AML-193 (cell line): ENCODE measurements around the gene ADAMTS7.
"Not testable (repeated sequence)": the region's sequence is repeated elsewhere in the genome, so short reads cannot be mapped to it uniquely, and the experiment has no call there.

Source experiments
- DNase-seq, 2 experiments: peaks; one replicate each; lab custom pipeline; 2025; lab: John Stamatoyannopoulos, UW

ADAMTS7 gene

DNA sequence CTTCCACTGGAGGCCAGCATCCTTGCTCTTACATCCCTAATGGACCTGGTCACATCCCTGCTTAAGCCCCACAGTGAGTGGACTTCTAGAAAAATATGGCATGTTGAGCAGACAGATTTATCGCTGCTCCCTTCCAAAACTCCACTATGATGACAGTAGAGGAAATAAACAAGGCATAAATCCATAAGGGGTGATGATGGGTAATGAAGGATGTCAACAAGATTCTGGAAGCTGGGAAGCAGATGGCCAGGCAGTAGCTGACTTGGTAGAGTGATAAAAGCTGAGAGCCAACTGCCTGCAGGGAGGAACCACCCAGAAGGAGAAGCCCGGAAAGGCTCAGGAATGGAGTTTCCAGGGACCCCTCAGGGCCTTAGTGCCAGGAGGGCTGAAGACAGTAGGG lies 28.9 kb downstream of the ADAMTS7 start:
- not testable (repeated sequence) for DNase-seq

DNA sequence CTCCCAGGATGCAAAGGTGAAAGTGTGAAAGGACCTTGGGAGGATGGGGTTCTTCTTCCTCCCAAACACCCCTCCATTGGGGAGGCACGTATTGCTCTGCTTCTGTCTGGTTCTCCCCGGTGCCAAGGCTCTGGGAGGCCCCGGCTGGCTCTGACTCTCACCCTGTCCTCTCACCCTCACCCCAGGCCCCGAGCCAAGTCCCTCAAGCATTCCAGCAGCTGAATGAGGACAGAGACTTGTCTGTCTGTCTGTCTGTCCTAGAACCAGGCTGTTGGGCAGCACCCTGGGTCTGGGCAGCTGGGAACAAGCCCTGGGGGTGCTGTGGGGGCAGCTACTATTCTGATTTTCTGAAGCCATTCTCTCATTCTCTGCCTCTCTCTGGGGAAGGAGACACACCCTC lies 29.9 kb downstream of the ADAMTS7 start:
- DNase-seq, result not testable (repeated sequence)

DNA sequence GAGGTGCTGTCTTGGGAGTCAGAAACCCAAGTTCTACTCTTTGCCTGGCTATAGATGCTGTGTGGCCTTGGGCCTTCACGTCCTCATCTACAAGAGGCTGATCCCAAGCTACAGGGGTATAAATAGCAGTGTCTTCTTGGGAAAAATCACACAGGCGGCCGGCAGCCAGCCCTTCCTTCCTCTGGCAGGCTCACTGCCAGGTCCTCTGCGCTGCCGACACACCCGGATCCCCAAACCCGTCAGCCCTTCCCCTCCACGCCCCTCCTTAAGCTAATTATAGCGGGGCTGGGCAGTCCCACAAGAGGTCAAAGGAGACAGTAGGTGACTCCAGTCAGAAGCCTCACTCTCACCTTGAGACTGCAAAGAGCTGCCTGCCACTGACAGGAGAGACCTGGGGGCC lies 31.3 kb downstream of the ADAMTS7 start:
- not testable (repeated sequence) for DNase-seq

DNA sequence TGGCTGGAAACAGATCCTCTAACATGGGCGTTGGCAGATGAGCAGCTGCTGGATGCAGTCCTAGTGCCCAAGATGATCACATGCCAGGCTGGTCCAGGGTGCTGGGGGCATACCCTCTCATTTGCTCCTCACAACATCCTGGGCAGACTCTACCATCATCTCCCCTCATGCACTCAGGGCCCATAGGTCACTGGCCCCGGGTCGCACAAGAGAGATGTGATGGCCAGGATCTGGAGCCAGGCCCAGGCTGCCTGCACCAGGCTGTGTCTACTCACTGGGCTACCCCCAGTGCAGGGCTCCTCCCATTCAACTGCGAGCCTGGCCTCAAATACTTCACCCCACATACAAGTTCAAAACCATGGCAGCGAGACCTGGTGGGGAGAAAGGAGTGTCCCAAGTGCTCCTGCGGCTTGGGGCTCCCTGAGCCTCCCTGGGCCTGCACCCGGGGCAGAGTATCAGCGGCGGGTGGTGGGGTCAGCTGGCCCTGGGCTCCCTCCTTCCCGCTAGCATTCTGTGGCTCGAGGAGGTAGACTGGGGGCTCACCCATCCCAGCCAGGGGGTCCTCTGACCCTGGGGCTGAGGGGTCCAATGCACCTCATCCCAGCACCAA lies 32.0 kb downstream of the ADAMTS7 start:
- DNase-seq, result not testable (repeated sequence)

DNA sequence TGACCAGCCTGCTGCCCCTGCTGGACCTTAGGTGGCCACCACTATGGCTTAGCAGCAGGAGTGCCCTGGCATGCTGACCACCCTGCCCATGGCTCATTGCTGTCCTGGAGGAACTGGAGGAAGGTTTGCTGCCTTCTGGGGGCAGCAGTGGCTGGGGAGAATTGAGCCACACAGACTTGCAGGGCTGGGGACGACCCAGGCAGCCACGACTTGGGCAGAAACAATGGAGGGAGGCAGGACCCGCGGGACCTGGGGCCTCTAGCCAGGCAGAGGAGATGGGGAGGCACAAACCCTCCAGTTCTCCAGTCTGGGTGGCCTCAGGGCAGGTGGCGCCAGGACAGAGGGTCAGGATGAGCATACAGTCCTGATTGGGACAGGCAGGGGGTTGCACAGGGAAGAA lies 32.8 kb downstream of the ADAMTS7 start:
- DNase-seq, result no peak

DNA sequence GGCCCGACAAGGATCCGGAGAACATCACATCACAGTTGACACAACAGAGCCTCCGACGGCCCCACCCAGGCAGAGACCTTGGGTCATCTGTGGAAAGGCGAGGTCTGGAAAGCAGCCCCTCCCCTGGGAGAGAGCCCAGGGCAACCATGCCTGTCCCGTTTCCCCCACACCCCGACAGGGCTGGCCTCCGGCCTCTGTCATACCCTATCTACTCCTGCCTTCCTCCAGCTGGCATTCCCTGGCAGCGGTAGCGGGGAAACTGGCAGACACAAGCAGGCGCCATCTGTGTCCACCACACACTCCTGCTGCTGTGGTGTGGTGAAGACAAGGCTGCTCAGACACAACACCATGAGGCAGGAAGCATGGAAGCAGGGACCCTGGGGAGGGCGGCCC lies 33.3 kb downstream of the ADAMTS7 start:
- DNase-seq, result not testable (repeated sequence)

DNA sequence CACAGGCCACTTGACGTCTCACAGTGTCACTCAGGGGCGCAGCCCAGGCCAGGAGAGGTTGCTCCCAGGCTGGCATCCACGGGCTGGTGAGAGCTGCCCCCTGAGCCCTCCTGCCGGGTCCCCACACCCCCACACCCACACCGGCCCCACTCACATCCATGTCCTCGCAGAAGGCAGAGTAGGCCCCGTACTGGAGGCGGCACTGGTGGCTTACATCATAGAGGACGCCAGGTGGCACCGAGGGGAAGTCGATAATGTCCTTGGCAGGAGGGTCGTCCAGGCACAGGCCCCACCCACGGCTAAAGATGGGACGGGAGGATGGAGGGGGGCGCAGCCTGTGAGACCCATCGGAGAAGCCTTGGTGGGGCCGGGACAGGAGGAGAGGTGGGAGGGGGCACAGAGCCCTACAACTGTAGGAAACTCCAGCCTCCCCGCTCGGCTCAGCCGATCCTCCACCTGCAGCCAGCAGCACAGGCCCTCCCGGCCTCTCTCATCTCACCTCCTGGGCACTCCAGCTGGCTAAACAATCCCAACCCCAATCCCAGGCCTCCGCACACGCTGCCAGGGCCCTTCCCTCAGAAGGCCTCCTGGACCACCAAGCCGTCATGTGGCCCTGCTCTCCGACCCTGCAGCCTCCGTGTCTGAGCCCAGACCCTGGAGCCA lies 33.8 kb downstream of the ADAMTS7 start:
- not testable (repeated sequence) for DNase-seq

DNA sequence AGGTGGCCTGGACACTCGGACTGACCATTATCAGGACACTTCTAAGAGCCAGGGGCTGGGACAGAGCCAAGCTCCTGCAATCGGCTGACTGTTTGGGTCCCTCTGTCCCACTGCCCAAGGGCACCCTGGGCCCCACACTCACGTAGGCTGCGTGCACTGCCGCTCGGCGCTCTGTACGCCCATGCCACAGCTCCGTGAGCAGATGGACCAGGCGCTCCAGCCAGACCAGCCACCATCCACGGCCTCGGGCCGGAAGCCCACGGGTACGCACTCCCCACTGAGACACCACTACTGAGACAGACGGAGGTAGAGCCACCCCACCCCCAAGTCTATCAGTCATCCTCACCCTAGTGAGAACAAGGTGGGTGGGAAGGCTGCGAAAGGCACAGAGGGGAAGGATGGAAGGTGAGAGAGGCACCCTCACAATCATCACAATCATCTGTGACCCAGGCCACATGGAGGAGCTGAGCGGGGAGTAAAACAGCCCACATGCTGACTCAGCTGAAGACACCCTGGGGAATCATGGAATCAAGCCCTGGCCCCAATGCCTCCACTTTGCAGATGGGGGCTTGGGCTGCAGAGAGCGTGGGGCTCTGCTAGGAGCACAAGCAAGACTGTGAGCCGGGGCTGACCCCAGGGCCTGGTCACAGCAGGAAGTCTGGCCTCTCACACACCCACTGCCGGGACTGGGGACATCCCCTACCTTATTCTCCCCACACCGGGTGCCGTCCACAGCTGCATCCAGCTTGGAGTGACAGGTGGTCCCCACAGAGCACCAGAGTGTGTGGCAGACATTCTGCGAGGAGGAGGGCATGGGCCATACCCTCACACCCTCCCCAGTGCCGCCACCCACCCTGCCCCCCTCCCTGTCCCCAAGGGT lies 35.0 kb downstream of the ADAMTS7 start:
- DNase-seq, result not testable (repeated sequence)

DNA sequence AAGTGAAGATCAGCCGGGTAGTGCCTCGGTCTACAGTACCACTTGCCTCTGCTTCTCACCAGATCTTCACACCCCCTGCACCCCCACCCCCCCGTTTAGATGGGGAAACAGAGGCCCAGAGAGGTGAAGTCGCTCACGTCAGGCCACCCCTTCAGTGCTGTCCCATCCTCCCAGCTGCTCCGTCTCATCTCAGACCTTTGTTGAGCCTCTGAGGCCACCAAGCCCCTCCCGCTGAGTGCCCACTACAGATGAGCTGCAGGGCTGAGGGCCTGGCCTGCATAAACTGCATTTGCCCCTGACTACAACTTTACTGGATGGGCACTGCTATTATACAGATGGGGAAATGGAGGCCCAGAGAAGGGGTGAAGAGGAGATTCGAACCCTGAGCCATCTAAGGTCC lies 35.8 kb downstream of the ADAMTS7 start:
- DNase-seq, result no peak

DNA sequence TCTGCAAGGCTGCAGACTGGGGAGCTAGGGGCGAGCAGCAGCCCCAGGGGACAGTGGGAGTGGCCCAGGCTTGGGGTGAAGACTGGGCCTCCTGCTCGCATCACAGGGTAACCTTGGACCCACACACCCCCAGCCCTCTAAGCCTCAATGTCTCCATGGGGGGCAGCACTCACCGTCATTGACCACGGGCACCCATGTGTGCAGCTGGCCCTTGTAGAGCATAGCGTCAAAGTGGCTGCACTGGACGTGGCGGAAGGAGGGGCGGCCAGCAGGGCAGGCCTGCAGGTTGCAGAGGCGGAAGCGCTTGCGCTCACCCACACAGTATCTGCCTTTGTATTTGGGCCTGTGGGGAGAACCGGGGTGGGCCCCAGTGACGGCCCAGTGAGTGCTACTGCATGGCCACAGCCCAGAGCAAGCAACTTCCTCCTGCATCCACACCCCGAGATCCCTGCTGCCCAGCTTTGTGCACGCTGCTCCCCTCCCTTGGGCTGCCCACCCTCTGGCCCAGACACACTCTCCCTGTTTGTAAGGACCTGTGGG lies 36.7 kb downstream of the ADAMTS7 start:
- DNase-seq, result not testable (repeated sequence)

DNA sequence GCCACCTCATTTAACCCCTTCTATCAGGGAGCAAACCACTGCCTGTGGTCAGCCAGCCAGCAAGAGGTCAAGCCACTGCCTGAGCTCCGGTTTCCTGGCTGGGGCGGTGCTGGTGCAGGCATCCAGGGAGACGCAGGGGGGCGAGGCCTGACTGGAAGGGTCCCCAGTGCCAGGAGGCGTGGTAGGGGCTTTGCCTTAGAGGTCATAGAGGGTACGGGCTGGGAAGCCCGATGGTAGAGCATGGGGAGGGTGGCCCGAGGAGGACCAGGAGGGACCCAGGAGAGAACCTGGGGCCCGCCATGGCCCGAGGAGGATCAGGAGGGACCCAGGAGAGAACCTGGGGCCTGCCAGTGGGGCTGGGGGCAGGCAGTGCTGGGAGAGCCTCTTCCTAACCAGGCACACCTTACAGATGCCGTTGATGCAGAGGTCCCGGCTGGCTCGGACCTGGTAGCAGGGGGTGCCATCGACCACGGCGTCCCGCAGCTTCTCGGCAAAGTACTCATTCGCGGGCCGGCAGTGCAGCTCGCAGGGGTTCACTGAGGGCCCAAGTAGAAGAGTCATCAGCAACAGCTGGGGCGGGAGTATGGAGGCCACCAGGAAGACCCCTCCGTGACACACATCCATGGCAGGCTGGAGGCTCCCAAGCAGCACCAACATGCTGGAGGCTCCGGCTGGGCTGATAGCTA lies 37.4 kb downstream of the ADAMTS7 start:
- DNase-seq, result not testable (repeated sequence)

DNA sequence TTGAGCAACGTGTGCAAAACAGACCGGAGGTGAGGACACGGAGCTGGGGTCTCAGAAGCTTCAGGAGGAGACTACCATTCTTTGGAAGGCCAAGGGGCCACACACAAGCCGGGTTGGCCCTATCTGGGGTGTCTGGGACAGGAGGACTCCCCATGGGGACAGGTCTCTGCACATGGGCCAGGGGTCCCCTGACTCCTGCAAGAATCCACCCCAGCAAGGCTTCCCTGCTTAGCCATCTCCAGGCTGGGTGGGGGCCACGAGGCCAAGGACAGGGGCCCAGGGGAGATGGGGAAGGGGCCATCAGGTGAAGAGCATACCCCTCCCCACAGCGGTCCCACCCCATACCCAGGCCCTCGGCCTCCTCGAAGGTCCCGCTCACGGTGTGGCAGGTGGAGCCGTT lies 38.5 kb downstream of the ADAMTS7 start:
- DNase-seq, result no peak

DNA sequence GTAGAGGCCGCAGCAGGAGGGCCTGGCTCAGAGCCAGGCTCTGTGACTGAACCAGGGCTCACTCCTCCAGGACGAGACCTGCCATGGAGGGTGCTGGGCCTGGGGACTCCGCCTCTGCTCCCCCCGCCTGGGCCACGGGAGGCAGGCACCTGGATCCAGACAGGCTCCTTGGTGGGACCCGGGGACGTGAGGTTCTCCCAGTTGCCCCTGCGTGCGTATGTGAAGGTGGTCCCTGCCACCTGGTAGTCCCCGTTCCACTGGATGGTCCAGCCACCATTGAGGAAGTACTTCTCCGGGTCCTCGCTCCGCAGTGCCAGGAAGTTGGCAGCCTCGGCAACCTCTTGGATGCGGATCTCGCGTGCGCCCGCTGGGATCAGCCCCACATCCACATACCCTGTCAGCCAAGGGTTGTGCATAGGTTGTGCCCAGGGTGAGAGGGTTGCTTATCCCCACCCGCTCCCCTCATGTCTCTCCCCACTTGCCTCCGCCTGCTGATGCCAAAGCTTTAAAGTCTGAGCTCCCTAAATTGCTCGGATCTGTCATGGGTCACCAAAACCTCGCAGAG lies 39.7 kb downstream of the ADAMTS7 start:
- not testable (repeated sequence) for DNase-seq

DNA sequence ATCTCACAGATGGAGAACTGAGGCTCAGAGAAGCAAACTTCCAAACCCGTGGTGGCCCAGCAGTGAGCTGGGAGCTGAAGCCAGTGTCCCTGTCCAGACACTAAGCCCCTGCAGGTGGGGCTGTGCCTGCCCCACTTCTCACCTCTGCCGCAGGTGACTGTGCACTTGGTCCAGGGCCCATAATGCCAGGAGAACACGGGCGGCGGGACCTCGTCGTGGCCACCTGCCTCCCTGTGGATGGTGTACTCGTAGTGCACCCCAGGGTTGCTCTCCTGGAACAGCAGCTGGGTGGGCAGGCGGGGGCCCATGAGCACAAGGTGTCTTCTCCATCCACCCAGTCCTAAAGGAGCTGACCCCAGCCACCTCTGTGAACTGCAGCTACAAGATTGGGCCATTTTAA lies 40.2 kb downstream of the ADAMTS7 start:
- not testable (repeated sequence) for DNase-seq

DNA sequence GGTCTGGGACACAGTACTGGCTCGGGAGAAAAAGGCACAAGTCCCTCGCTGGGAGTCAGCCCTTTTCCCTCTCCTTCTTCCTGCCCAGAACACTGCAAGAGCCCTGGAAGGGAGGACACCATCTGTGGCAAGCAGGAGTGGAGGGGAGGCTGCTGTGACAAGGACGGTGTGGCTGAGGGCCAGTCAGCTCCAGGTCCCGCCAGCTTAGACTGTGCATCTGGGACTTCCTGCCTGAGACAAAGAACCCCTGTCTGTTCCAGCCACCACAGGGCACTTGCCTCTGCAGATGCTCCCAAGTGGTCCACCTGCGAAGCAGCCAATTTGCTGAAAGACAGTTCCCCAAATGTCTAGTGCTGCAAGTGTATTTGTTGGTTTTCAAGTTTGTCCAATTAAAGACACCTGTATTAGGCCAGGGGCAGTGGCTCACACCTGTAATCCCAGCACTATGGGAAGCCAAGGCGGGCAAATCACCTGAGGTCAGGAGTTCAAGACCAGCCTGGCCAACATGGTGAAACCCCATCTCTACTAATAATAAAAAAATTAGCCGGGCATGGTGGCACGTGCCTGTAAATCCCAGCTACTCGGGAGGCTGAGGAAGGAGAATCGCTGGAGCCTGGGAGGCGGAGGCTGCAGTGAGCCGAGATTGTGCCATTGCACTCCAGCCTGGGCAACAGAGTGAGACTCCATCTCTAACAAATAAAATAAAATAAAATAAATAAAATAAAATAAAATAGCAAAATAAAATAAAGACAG lies 41.6 kb downstream of the ADAMTS7 start:
- DNase-seq, result not testable (repeated sequence)

DNA sequence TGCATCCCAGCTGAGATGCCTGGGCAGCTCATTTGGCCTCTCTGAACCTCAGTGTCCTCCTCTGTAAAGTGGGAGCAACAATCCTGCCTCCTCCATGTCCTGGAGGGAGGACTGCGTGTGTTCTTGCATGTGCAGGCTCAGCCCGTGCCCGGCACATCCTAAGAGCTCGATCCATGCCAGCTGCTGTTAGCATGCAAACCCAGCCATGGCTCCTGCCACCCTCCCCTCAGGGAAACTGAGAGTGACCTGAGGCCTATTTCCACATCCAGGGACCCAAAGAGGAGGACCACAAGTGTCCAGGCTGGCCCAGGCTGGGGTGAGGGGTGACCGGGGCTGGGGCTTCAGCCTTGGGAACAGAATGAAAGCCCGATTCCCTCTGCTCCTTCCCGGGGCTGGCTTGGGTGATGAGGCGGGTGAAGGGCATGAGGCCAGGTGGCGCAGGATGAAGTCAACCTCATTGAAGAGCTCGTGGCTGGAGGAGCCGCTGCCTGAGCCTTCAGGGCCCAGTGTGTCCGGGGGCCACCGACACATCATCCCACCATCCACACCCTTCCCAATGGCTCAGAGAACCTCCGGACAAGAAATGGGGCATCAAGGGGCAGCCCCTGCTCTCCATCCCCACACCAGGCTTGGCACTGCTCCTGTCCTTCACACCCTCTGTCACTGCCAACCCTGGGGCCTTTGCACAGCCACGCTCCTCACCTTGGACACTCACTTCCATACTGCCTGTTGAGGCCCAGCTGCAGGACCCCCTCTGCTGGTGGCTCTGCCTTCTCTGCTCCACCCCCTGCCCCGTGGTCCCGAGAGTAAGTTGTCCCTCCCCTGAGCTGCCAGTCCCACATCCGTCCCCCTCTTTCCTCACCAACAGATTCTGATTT lies 42.5 kb downstream of the ADAMTS7 start:
- DNase-seq, result no peak

DNA sequence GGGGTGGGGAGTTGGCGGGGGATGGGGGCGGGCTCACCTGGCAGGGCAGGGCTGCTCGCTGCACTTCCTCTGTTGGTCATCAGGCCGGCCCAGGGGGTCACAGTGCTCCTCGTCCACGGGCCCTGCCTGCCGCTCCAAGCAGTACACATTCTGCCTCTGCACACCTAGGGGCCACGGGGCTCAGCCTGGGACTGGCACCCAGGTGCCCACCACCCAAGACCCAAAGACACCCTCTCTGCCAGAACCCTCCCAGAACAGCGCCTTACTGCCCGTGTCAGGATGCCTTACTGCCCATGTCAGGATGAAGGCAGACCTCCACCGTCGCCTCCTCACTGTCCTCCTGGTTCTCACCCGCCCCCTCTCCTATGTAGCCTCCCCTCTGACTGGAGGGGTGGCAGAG lies 43.2 kb downstream of the ADAMTS7 start:
- no peak for DNase-seq

DNA sequence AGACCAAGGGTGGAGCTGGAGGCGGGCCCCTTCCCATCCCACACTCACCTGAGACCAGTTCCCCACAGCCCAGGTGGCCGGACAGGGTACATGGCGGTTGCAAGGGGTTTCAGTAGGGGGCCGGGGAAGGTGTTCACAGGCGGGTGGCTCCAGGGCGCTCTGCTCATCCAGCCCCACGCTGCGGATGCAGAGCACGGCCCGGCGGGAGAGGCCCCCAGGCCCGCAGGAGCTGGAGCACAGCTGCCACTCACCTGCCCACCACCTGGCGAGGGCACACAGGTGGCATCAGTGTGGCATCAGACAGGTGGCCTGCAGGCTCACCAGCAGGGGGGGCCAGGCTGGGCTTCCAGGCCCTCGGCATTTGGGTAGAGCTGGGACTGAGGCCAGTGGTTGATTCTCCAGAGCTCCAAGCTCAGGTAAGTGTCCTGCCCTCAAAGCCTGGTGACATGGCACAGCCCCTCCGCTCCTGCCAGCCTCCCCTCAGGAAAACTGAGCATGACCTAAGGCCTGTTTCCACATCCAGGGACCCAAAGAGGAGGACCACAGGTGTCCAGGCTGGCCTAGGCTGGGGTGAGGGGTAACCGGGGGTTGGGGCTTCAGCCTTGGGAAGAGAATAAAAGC lies 43.8 kb downstream of the ADAMTS7 start:
- no peak for DNase-seq

DNA sequence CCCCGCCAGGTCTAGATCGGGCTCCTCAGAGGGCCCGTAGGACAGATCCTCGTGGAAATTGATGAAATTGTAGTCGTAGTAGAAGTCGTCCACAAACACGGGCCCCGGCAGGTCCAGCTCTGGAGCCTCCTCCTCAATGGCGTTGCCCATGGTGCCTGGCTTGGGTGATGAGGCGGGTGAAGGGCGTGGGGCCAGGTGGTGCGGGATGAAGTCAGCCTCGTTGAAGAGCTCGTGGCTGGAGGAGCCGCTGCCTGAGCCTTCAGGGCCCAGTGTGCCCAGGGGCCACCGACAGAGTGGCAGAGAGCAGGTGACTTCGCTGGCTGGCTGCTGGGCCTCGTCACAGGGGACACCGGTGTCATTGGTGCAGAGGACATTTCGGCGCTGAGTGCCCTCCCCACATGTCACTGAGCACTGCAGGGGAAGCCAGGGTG lies 44.6 kb downstream of the ADAMTS7 start:
- not testable (repeated sequence) for DNase-seq
